Calu3 (cell line): ENCODE measurements around the gene VTCN1. TPM values are rescaled to one million over a fixed set of nuclear protein-coding genes. Genes with fewer than 3 reads are reported as not detected.

Experiments
- BruUV-seq: library from RNA; stranded (reverse); fragments of 400-500 nt; replicated peaks from 2 replicates; lab custom pipeline; 2021; lab: Mats Ljungman, UMichigan
- CTCF ChIA-PET: fragments of 300-600 bp; sonication (Branson Sonifier 250); formaldehyde crosslinking; loops from one replicate; lab custom pipeline; 2022; ENCODE audit warnings: antibody characterized with exemption; lab: Charles Lee
- DNase-seq: peaks from one replicate; pipeline ENCODE4 v3.0.0; 2022
- H3K27ac Mint-ChIP-seq: one replicate; pipeline ENCODE4 v1.8.0; 2022; ENCODE audit warnings: mixed read lengths; ENCODE audit not compliant: unreplicated experiment
- H3K27me3 Mint-ChIP-seq: one replicate; pipeline ENCODE4 v1.8.0; 2022; ENCODE audit warnings: mixed read lengths; ENCODE audit not compliant: unreplicated experiment
- H3K36me3 Mint-ChIP-seq: one replicate; pipeline ENCODE4 v1.8.0; 2022; ENCODE audit warnings: mild to moderate bottlenecking, moderate library complexity, mixed read lengths; ENCODE audit not compliant: insufficient read depth, unreplicated experiment
- H3K4me1 Mint-ChIP-seq: one replicate; pipeline ENCODE4 v1.8.0; 2022; ENCODE audit warnings: mild to moderate bottlenecking, low read depth, mixed read lengths; ENCODE audit not compliant: unreplicated experiment
- H3K4me3 Mint-ChIP-seq: one replicate; pipeline ENCODE4 v1.8.0; 2022; ENCODE audit warnings: mild to moderate bottlenecking, low read depth, moderate library complexity, mixed read lengths; ENCODE audit not compliant: unreplicated experiment
- H3K9me3 Mint-ChIP-seq: one replicate; pipeline ENCODE4 v1.8.0; 2022; ENCODE audit warnings: low read depth, mixed read lengths; ENCODE audit not compliant: unreplicated experiment
- CTCF ChIP-seq: fragments of 200-600 bp; IDR thresholded peaks from one replicate; pipeline ENCODE4 v1.8.0; 2022; ENCODE audit warnings: antibody characterized with exemption; ENCODE audit not compliant: unreplicated experiment
- intact Hi-C: fragments of 100-400 bp; cut with micrococcal nuclease; formaldehyde crosslinking; loops from one replicate; pipeline ENCODE4 v1.10.0; 2022; ENCODE audit not compliant: unreplicated experiment
- microRNA-seq: library from miRNA; unstranded; fragments of <30 nt; microRNA quantifications from one replicate; pipeline ENCODE4 v1.2.0, GENCODE V29; 2022
- total RNA-seq: library from RNA; stranded (reverse); gene quantifications from 2 replicates; pipeline ENCODE4 v1.2.3, GENCODE V29; 2022

VTCN1 gene
- total RNA-seq, 1 experiment from 2014 or later = 39.1 TPM

GRCh38 chr1:117096951-117097408 is 113.7 kb downstream of the VTCN1 start:
- no peak for TF ChIP-seq CTCF
- Mint-ChIP-seq H3K27ac (no peak overlapping the region), H3K36me3 (peaks cover 7% of the 10 kb centered on the region), H3K4me1 (no peaks in the 10 kb centered on the region), H3K27me3 (no peaks in the 10 kb centered on the region), H3K9me3 (no peaks in the 10 kb centered on the region), H3K4me3 (no peak overlapping the region)
- no peak for DNase-seq
- intact Hi-C loops = no loop called here
- CTCF ChIA-PET = no interaction called here
- BruUV-seq = no TSS peak

- Mint-ChIP-seq H3K27me3 (no peaks in the 10 kb centered on the region), H3K4me1 (no peaks in the 10 kb centered on the region), H3K9me3 (no peaks in the 10 kb centered on the region), H3K27ac (no peak overlapping the region), H3K36me3 (peaks cover 17% of the 10 kb centered on the region), H3K4me3 (no peak overlapping the region)
- intact Hi-C loops = no loop called here
- DNase-seq = no peak
- no peak for TF ChIP-seq CTCF
- no TSS peak for BruUV-seq
- CTCF ChIA-PET = no interaction called here
Measured at GRCh38 chr1:117094841-117095604, 115.7 kb downstream of the VTCN1 start.

- H3K4me1 Mint-ChIP-seq = no peaks in the 10 kb centered on the region
- H3K36me3 Mint-ChIP-seq = peaks cover 20% of the 10 kb centered on the region
- H3K9me3 Mint-ChIP-seq = no peaks in the 10 kb centered on the region
- intact Hi-C loops = no loop called here
- DNase-seq = peak; percentile 1
- no peak for TF ChIP-seq CTCF
- CTCF ChIA-PET = no interaction called here
- no peaks in the 10 kb centered on the region for H3K27me3 Mint-ChIP-seq
- no TSS peak for BruUV-seq
- H3K4me3 Mint-ChIP-seq = no peak overlapping the region
- H3K27ac Mint-ChIP-seq = no peak overlapping the region
Measured at GRCh38 chr1:117093870-117094621, 116.7 kb downstream of the VTCN1 start.

Small RNA genes within 50 kb of the gene (microRNA-seq; reads per million reads assigned to microRNA genes)
- gene MIR942 = 82.3 reads per million, percentile 62 among the genes with 10 or more reads in this experiment

Other genes with a start within 250 kb of the VTCN1 start
- gene CD101, start 209.2 kb downstream of the VTCN1 start, total RNA-seq = 0.31 and 0.76 TPM in 2 replicates
- 46.6 and 49.6 TPM in 2 replicates for gene TTF2, start 150.6 kb downstream of the VTCN1 start, total RNA-seq
- gene TRIM45, start 89.2 kb downstream of the VTCN1 start, total RNA-seq = 4.3 and 5.3 TPM in 2 replicates
- 26.6 and 28.2 TPM in 2 replicates for gene MAN1A2, start 156.5 kb upstream of the VTCN1 start, total RNA-seq